B cell (primary cell): ENCODE results near the gene WIF1. TPM values are rescaled to one million over a fixed set of nuclear protein-coding genes. Genes with fewer than 3 reads are reported as not detected.

Experiments used
- ATAC-seq: fragments of 200-7000 bp; cut with Tn5 transposase; one replicate; pipeline ENCODE4 v1.10.0; 2021; ENCODE audit warnings: low read depth, mild to moderate bottlenecking, moderate number of reproducible peaks, moderate library complexity
- CTCF ChIA-PET: fragments of 350-600 bp; sonication (Branson Sonifier 250); formaldehyde crosslinking; loops from one replicate; lab custom pipeline; 2021; ENCODE audit warnings: antibody characterized with exemption, inconsistent platforms; lab: Charles Lee
- POLR2A ChIA-PET: fragments of 350-600 bp; sonication (Branson Sonifier 250); formaldehyde crosslinking; loops from one replicate; lab custom pipeline; 2021; ENCODE audit warnings: antibody characterized with exemption; lab: Charles Lee
- DNase-seq: peaks from one replicate; pipeline ENCODE4 v3.0.0; 2013
- H2AFZ ChIP-seq: 2 replicates; pipeline ENCODE4 v1.6.1; 2012; ENCODE audit warnings: mild to moderate bottlenecking, low read depth, low read length; ENCODE audit not compliant: insufficient read depth, poor library complexity, severe bottlenecking
- H3K27ac ChIP-seq, 2 donors: 1 replicate in 1 of 2; 2 replicates in 1 of 2; pipeline ENCODE4 v1.5.1; 2012 to 2013; ENCODE audit warnings: low read length in 2 of 2, mild to moderate bottlenecking in 2 of 2, moderate library complexity in 1 of 2
- H3K27me3 ChIP-seq, 4 experiments: fragments of 200-600 bp in 1 of 4; sonication (generic) in 1 of 4; replicated peaks in 1 of 4; 1 replicate in 2 of 4; 2 replicates in 2 of 4; pipeline versions ENCODE4 v1.6.1 to v1.7.0; 2013 to 2016; ENCODE audit warnings: low read length in 3 of 4, mild to moderate bottlenecking in 2 of 4, mixed read lengths in 1 of 4, moderate library complexity in 1 of 4; ENCODE audit not compliant: insufficient read depth in 4 of 4, control insufficient read depth in 3 of 4; ENCODE audit errors: control extremely low read depth in 1 of 4
- H3K36me3 ChIP-seq, 2 experiments: replicated peaks in 1 of 2; 1 replicate in 1 of 2; 2 replicates in 1 of 2; pipeline versions ENCODE4 v1.6.1 to v1.7.1; 2013; ENCODE audit warnings: low read length in 1 of 2; ENCODE audit not compliant: insufficient read depth in 2 of 2, control insufficient read depth in 1 of 2; ENCODE audit errors: control extremely low read depth in 1 of 2, extremely low read depth in 1 of 2
- H3K4me1 ChIP-seq, 2 donors: fragments of 200-600 bp in 1 of 2; sonication (generic) in 1 of 2; 1 replicate in 1 of 2; 2 replicates in 1 of 2; pipeline versions ENCODE4 v1.5.1 to v1.6.1; 2013 to 2017; ENCODE audit warnings: low read length in 2 of 2; ENCODE audit not compliant: control insufficient read depth in 2 of 2, insufficient read depth in 2 of 2
- H3K4me2 ChIP-seq: replicated peaks from 2 replicates; pipeline ENCODE3; 2012; ENCODE audit warnings: mild to moderate bottlenecking, low read depth, low read length; ENCODE audit not compliant: poor library complexity, severe bottlenecking
- H3K4me3 ChIP-seq, 5 experiments: fragments of 200-600 bp in 1 of 5; sonication (generic) in 1 of 5; 1 replicate in 3 of 5; 2 replicates in 2 of 5; pipeline versions ENCODE4 v1.5.1 to v1.7.0; 2011 to 2016; ENCODE audit warnings: low read length in 4 of 5, mild to moderate bottlenecking in 4 of 5, low read depth in 2 of 5, control low read depth in 1 of 5, moderate library complexity in 1 of 5; ENCODE audit not compliant: insufficient read depth in 1 of 5; ENCODE audit errors: control extremely low read depth in 1 of 5, extremely low read depth in 1 of 5
- H3K79me2 ChIP-seq: fragments of 200-600 bp; sonication (generic); one replicate; pipeline ENCODE4 v1.6.0; 2016; ENCODE audit warnings: low read length; ENCODE audit not compliant: control insufficient read depth, insufficient read depth
- H3K9ac ChIP-seq: fragments of 200-600 bp; sonication (generic); 2 replicates; pipeline ENCODE4 v1.6.1; 2017; ENCODE audit warnings: mild to moderate bottlenecking, low read length, moderate library complexity
- H3K9me3 ChIP-seq, 3 donors: one replicate each; pipeline versions ENCODE4 v1.6.1 to v1.7.1; 2013; ENCODE audit warnings: low read length in 2 of 3; ENCODE audit not compliant: control insufficient read depth in 2 of 3, insufficient read depth in 1 of 3; ENCODE audit errors: control extremely low read depth in 1 of 3
- H4K20me1 ChIP-seq: 2 replicates; pipeline ENCODE4 v1.6.0; 2012; ENCODE audit warnings: mild to moderate bottlenecking, low read length; ENCODE audit not compliant: insufficient read depth, control insufficient read depth, poor library complexity, severe bottlenecking
- H3K27ac Mint-ChIP-seq: one replicate; pipeline ENCODE4 v1.8.0; 2021; ENCODE audit warnings: mixed read lengths
- H3K27me3 Mint-ChIP-seq: one replicate; pipeline ENCODE4 v1.8.0; 2021; ENCODE audit warnings: mixed read lengths
- H3K4me1 Mint-ChIP-seq: one replicate; pipeline ENCODE4 v1.8.0; 2021; ENCODE audit warnings: mixed read lengths
- H3K4me3 Mint-ChIP-seq: one replicate; pipeline ENCODE4 v1.8.0; 2021; ENCODE audit warnings: mixed read lengths
- H3K9me3 Mint-ChIP-seq: one replicate; pipeline ENCODE4 v1.8.0; 2022; ENCODE audit warnings: mixed read lengths; ENCODE audit not compliant: insufficient read depth
- EZH2 ChIP-seq: IDR thresholded peaks from 2 replicates; pipeline ENCODE4 v1.6.1; 2012; ENCODE audit warnings: borderline replicate concordance, low read depth, mild to moderate bottlenecking, moderate library complexity, low read length; ENCODE audit not compliant: insufficient read depth, poor library complexity, severe bottlenecking
- WGBS: methylation state at CpG from one replicate; pipeline ENCODE4 v1.1.5; 2013; ENCODE audit warnings: missing lambda C conversion rate; ENCODE audit not compliant: insufficient coverage; 5-methylcytosine and 5-hydroxymethylcytosine counted together
- intact Hi-C: fragments of 100-400 bp; cut with micrococcal nuclease; formaldehyde crosslinking; loops from one replicate; pipeline ENCODE4 v1.10.0; 2022
- polyA plus RNA-seq: library from polyadenylated mRNA; depleted of rRNA; stranded (reverse); fragments of >200 nt; gene quantifications from 2 replicates; pipeline ENCODE4 v1.2.3, GENCODE V29; 2012
- total RNA-seq, 2 donors: library from RNA; stranded (reverse); fragments of 120-200 nt in 1 of 2; gene quantifications; 1 replicate in 1 of 2; 2 replicates in 1 of 2; pipeline versions ENCODE4 v1.2.3 to v1.2.4, GENCODE V29; 2013 to 2022
- TF ChIP-seq, protein P1 (sequence below): fragments of 200-600 bp; IDR thresholded peaks from one replicate; pipeline ENCODE4 v1.8.0; 2022; ENCODE audit warnings: antibody characterized with exemption, mild to moderate bottlenecking

Gene WIF1
- total and polyA plus RNA-seq, 2 donors (not counting 1 experiment from before 2014, with no cell fraction given), result not detected

- ChIA-PET POLR2A (no interaction called here), CTCF (interaction anchor here (0.9 kb wide), 1 partner anchor 74 kb away, joined by 3 read pairs; no protein-coding TSS in a partner anchor)
- Mint-ChIP-seq H3K9me3 (no peaks in the 10 kb centered on the region), H3K4me1 (peaks cover 6% of the 10 kb centered on the region), H3K27me3 (peaks cover 17% of the 10 kb centered on the region), H3K27ac (no peak overlapping the region), H3K4me3 (no peak overlapping the region)
- Histone ChIP-seq H4K20me1 (no peaks in the 10 kb centered on the region), H3K9me3 (peaks cover 0 to 1% (median 0%) of the 10 kb centered on the region in 3 donors), H3K27me3 (no peaks in the 10 kb centered on the region), H3K79me2 (no peaks in the 10 kb centered on the region), H3K4me1 (no peaks in the 10 kb centered on the region), H3K9ac (no peak overlapping the region), H3K4me2 (no peak overlapping the region), H3K36me3 (no peaks in the 10 kb centered on the region), H3K27ac (no peak overlapping the region), H3K4me3 (no peak overlapping the region), H2AFZ (no peak overlapping the region)
- DNase-seq (no peak), ATAC-seq (no peak)
- WGBS, result no CpG with 5 or more reads among the region's 2 CpGs
- intact Hi-C loops, result no loop called here
- TF ChIP-seq, protein P1, sequence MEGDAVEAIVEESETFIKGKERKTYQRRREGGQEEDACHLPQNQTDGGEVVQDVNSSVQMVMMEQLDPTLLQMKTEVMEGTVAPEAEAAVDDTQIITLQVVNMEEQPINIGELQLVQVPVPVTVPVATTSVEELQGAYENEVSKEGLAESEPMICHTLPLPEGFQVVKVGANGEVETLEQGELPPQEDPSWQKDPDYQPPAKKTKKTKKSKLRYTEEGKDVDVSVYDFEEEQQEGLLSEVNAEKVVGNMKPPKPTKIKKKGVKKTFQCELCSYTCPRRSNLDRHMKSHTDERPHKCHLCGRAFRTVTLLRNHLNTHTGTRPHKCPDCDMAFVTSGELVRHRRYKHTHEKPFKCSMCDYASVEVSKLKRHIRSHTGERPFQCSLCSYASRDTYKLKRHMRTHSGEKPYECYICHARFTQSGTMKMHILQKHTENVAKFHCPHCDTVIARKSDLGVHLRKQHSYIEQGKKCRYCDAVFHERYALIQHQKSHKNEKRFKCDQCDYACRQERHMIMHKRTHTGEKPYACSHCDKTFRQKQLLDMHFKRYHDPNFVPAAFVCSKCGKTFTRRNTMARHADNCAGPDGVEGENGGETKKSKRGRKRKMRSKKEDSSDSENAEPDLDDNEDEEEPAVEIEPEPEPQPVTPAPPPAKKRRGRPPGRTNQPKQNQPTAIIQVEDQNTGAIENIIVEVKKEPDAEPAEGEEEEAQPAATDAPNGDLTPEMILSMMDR, result no peak
- no peak for TF ChIP-seq EZH2
Observed at GRCh38 chr12:65069336-65069735, 51.8 kb downstream of the WIF1 start.

DNA sequence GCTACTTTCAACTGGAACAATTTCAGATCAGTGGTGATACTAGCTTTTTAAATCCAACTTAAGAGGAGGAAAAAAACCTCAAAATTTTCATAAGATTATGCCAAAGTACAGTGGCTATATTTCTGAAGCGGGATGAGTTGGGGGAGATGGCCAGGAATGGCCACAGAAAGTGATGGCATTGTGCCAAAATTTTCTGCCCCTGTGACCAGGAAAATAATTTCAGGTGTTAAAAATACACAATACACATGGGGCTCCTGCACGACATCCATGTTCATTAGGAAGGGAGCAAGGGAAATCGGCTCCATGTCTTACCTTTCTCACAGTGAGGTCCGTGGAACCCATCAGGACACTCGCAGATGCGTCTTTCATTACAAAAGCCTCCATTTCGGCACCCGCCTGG, 53.7 kb downstream of the WIF1 start:
- Histone ChIP-seq H3K4me1 (no peaks in the 10 kb centered on the region), H3K9me3 (peaks cover 0 to 2% (median 0%) of the 10 kb centered on the region in 3 donors), H2AFZ (no peak overlapping the region), H3K4me3 (no peak overlapping the region), H3K27me3 (no peaks in the 10 kb centered on the region), H3K79me2 (no peaks in the 10 kb centered on the region), H3K36me3 (no peaks in the 10 kb centered on the region), H3K4me2 (no peak overlapping the region), H3K9ac (no peak overlapping the region), H4K20me1 (no peaks in the 10 kb centered on the region), H3K27ac (no peak overlapping the region)
- H3K9me3 Mint-ChIP-seq, result no peaks in the 10 kb centered on the region
- H3K4me3 Mint-ChIP-seq, result no peak overlapping the region
- CTCF ChIA-PET, result interaction anchor here (1.0 to 2.0 kb wide), 2 partner anchors 165 to 166 kb away, joined by 3 to 8 read pairs; no protein-coding TSS in a partner anchor
- WGBS, result 96% methylated on average over 3 of the region's 8 CpGs
- H3K4me1 Mint-ChIP-seq, result no peaks in the 10 kb centered on the region
- DNase-seq (no peak), ATAC-seq (no peak)
- intact Hi-C loops, result no loop called here
- H3K27ac Mint-ChIP-seq, result no peak overlapping the region
- POLR2A ChIA-PET, result no interaction called here
- TF ChIP-seq, protein P1, result no peak
- no peak for TF ChIP-seq EZH2
- H3K27me3 Mint-ChIP-seq, result peaks cover 27% of the 10 kb centered on the region
